Stimulated activated naive CD8-positive, alpha-beta T cell treated with anti-CD3 and anti-CD28 coated beads, Interleukin-15, Interleukin-2, amounts not matched to agents 100 ng/mL and 50 ng/mL, for 24 hours (primary cell): ENCODE results near the gene DDX50.
"Not testable (repeated sequence)": the region's sequence is repeated elsewhere in the genome, so short reads cannot be mapped to it uniquely, and the experiment has no call there.

Experiments
- H3K27ac Mint-ChIP-seq: one replicate; pipeline ENCODE4 v1.8.0; 2021; ENCODE audit warnings: mild to moderate bottlenecking, mixed read lengths
- H3K27me3 Mint-ChIP-seq: one replicate; pipeline ENCODE4 v1.8.0; 2021; ENCODE audit warnings: mixed read lengths
- H3K36me3 Mint-ChIP-seq: one replicate; pipeline ENCODE4 v1.8.0; 2021; ENCODE audit warnings: low read depth, mixed read lengths
- H3K4me1 Mint-ChIP-seq: one replicate; pipeline ENCODE4 v1.8.0; 2021; ENCODE audit warnings: low read depth, mixed read lengths
- H3K4me3 Mint-ChIP-seq: one replicate; pipeline ENCODE4 v1.8.0; 2021; ENCODE audit warnings: mild to moderate bottlenecking, mixed read lengths
- H3K9me3 Mint-ChIP-seq: one replicate; pipeline ENCODE4 v1.8.0; 2021; ENCODE audit warnings: mixed read lengths

The DDX50 gene, protein sequence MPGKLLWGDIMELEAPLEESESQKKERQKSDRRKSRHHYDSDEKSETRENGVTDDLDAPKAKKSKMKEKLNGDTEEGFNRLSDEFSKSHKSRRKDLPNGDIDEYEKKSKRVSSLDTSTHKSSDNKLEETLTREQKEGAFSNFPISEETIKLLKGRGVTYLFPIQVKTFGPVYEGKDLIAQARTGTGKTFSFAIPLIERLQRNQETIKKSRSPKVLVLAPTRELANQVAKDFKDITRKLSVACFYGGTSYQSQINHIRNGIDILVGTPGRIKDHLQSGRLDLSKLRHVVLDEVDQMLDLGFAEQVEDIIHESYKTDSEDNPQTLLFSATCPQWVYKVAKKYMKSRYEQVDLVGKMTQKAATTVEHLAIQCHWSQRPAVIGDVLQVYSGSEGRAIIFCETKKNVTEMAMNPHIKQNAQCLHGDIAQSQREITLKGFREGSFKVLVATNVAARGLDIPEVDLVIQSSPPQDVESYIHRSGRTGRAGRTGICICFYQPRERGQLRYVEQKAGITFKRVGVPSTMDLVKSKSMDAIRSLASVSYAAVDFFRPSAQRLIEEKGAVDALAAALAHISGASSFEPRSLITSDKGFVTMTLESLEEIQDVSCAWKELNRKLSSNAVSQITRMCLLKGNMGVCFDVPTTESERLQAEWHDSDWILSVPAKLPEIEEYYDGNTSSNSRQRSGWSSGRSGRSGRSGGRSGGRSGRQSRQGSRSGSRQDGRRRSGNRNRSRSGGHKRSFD

DNA sequence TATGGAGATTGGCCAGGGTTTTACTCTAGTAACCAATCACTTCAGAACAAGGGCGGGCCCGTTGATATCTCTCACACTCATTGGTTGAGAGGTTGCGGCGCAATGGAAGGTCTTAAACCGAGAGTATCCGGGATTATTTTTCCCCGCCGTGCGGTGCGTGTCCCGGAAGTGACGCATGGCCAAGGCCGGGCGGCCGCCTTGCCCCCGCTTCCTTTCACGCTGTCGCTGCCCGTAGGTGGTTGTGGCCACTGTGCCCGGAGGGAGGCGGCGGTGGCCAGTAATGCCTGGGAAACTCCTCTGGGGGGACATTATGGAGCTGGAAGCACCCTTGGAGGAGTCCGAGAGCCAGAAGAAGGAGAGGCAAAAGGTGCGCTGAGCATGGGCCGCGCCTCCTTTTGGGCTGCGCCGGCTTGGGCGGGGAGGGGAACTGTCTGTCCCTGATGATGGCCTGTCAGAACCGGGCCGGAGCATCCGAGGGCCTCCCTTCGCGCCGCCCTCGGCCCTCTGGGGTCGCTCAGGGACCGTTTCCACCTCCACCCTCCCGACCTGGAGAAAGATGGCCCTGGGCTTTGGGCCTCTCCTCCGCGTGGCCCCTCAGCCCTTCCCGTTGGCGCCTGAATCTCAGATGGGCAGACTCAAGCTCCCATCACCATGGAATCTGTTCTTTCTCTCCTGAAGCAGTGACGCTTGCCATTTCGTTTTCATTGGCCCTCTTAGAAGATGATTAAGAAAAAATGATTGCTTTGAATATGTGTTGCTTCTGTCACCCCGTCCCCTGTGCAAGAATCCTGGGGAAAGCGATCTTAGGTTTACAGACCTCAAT is at the start of gene DDX50:
DDX50 (plus strand) TSS at position 211 of the 823 bp plus-strand sequence; CDS start at position 281, 70 bp downstream.
- H3K4me1 Mint-ChIP-seq = peaks cover 49% of the 10 kb centered on the region
- peak within 1 kb of the TSS; percentile 98 for H3K4me3 Mint-ChIP-seq
- peak within 1 kb of the TSS; percentile 99 for H3K27ac Mint-ChIP-seq
- no peaks in the 10 kb centered on the region for H3K9me3 Mint-ChIP-seq
- H3K27me3 Mint-ChIP-seq = no peaks in the 10 kb centered on the region
- H3K36me3 Mint-ChIP-seq = peaks cover 29% of the 10 kb centered on the region

DNA sequence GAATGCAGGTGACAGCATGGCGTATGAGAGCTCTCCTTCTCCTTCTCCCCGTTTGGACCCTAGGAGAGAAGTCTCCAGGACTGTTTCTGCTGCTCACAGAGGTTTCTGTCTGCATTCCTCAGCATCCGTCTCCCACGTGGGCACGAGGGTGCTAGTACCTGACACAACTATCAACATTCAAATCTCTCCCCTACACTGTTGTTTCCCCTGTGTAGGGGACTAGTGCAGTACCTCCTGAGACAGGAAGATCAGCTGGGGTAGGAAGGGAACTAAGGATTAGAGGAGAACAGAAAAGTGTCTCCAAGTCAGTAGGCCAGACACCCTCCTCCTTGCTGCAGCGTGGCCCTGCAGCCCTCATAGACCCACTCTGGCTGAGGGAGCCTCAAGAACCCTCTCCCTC is 44.8 kb upstream of the DDX50 start:
- H3K27me3 Mint-ChIP-seq = no peaks in the 10 kb centered on the region
- no peaks in the 10 kb centered on the region for H3K4me1 Mint-ChIP-seq
- no peak overlapping the region for H3K4me3 Mint-ChIP-seq
- H3K27ac Mint-ChIP-seq = no peak overlapping the region
- no peaks in the 10 kb centered on the region for H3K9me3 Mint-ChIP-seq
- H3K36me3 Mint-ChIP-seq = peaks cover 4% of the 10 kb centered on the region

DNA sequence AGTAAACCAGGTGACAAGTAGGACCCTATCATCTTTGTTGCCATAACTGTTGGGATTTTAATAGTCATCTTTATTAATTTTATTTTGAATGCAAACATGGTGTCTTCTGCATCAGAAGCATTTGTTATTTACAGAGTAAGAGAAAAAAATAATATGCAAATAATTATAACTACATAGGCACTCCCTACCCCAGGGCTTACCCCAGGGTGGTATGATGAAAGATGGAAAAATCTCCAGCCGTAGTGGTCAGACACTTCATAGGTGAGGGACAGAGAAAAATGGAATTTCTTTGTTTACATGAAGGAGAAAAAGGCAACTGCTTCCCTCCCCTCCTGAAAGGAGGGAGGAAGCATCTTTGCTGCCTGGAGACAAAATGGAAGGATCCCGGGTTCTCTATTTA is 44.1 kb upstream of the DDX50 start:
- Mint-ChIP-seq H3K9me3 (no peaks in the 10 kb centered on the region), H3K27me3 (no peaks in the 10 kb centered on the region), H3K4me1 (no peaks in the 10 kb centered on the region), H3K4me3 (no peak overlapping the region), H3K27ac (no peak overlapping the region), H3K36me3 (peaks cover 4% of the 10 kb centered on the region)

DNA sequence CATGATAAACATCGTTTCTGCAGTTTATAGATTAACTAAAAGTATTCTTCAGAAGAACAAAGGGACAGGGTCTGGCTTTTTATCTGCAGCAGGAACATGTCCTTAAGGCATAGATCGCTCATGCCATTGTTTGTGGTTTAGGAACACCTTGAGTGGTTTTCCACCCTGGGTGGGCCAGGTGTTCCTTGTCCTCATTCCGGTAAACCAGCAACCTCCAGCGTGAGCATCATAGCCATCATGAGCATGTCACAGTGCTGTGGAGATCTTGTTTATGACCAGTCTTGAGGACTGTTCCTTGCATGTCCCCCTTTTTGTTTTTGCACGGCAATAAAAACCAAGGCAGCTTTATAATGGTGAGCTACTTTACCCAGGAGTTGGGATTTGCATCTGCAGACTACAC is 39.9 kb upstream of the DDX50 start:
- Mint-ChIP-seq H3K9me3 (peaks cover 10% of the 10 kb centered on the region), H3K27me3 (no peaks in the 10 kb centered on the region), H3K27ac (no peak overlapping the region), H3K36me3 (peaks cover 4% of the 10 kb centered on the region), H3K4me1 (no peaks in the 10 kb centered on the region), H3K4me3 (no peak overlapping the region)

DNA sequence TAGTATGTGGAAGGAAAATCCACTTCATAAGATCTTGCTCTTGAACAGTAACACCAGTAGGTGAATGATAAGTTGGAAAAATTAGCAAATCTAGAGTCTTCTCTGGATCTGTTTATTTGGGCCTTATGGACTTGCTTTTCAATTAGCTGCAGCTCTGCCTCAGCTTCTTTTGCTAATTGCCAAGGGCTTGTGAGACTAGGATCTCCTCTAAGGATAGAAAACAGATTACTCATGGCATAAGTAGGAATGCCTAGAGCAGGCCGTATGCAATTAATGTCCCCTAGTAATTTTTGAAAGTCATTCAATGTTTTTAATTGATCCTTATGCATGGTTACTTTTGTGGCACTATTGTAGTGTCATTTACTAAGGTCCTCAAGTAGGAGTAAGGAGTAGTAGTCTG is 36.5 kb upstream of the DDX50 start:
- peaks cover 4% of the 10 kb centered on the region for H3K36me3 Mint-ChIP-seq
- no peaks in the 10 kb centered on the region for H3K27me3 Mint-ChIP-seq
- no peak overlapping the region for H3K4me3 Mint-ChIP-seq
- H3K9me3 Mint-ChIP-seq = peaks cover 19% of the 10 kb centered on the region
- H3K4me1 Mint-ChIP-seq = no peaks in the 10 kb centered on the region
- H3K27ac Mint-ChIP-seq = no peak overlapping the region

DNA sequence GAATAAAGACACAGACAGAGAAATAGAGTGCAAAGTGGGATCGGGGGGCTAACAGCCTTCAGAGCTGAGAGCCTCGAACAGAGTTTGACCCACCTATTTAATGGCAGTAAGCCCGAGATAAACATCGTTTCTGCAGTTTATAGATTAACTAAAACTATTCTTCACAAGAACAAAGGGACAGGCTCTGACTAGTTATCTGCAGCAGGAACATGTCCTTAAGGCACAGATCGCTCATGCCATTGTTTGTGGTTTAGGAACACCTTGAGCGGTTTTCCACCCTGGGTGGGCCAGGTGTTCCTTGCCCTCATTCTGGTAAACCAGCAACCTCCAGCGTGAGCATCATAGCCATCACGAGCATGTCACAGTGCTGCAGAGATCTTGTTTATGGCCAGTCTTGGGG is 32.9 kb upstream of the DDX50 start:
- Mint-ChIP-seq H3K4me1 (peaks cover 11% of the 10 kb centered on the region), H3K9me3 (peaks cover 12% of the 10 kb centered on the region)
- not testable (repeated sequence) for H3K27ac Mint-ChIP-seq, H3K27me3 Mint-ChIP-seq, H3K36me3 Mint-ChIP-seq, H3K4me3 Mint-ChIP-seq

DNA sequence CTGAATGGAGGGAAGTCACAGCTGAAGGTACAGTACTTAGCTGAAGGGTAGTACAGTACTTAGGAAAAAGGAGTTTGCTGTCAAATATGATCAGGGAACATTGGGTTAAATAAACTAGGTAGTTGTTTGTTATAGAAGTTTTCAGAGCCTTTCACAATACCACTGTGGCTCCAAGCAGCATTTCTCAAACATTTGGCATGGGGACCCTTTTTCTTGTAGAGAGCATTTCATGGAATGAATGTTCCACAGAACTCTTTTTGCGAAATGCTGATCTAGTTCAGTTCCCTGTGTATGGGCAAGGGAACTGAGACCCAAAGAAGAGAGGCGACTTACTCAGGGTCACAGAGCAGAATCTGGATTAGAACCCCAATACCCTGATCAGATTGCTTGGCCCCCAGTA is 31.5 kb upstream of the DDX50 start:
- H3K27me3 Mint-ChIP-seq = no peaks in the 10 kb centered on the region
- no peak overlapping the region for H3K27ac Mint-ChIP-seq
- no peaks in the 10 kb centered on the region for H3K36me3 Mint-ChIP-seq
- H3K9me3 Mint-ChIP-seq = peaks cover 9% of the 10 kb centered on the region
- peaks cover 11% of the 10 kb centered on the region for H3K4me1 Mint-ChIP-seq
- no peak overlapping the region for H3K4me3 Mint-ChIP-seq

DNA sequence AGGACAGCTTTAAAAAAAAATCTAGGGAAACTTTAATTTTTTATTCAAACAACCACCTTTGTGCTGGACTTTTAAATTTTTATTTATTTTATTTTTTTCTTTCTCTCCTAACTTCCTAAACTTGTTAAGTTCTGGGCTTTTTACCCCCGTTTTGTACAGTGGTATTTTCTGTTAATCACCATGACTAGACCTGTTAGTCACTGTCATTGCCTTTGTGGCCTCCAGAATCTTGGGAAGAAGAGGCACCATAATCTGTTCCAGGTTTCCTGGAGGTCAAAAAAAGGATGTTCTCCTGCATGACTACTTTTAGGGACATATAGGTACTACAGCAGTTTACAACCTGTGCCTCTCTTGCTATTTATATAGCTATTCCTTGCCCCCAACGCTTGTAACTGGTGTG is 31.1 kb upstream of the DDX50 start:
- Mint-ChIP-seq H3K9me3 (peaks cover 8% of the 10 kb centered on the region), H3K4me3 (no peak overlapping the region), H3K27ac (no peak overlapping the region), H3K4me1 (peaks cover 11% of the 10 kb centered on the region), H3K27me3 (no peaks in the 10 kb centered on the region), H3K36me3 (no peaks in the 10 kb centered on the region)

DNA sequence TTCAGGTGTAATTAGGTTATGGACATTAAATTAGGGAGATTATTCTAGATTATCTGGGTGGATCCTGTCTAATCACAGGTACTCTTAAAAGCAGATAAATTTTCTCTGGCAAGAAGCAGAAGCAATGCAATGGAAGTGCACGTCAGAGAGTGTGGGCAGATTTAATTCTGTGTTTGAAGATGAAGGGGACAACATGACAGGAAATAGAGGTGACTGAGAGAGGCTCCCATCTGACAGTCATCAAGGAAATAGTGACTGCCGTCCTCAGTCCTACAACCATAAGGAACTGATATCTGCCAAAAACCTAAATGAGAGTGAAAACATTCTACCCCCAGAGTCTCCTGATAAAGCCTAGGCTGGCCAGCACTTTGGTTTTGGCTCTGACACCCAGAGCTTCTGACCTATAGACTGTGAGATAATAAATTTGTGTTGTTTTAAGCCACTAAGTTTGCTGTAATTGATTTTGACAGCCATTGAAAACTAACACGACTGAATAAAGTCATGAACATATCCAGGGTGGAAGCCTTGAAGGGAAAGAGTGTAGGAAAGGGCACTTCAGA is 30.5 kb upstream of the DDX50 start:
- Mint-ChIP-seq H3K27ac (peak overlapping the region; percentile 9), H3K4me3 (no peak overlapping the region)

DNA sequence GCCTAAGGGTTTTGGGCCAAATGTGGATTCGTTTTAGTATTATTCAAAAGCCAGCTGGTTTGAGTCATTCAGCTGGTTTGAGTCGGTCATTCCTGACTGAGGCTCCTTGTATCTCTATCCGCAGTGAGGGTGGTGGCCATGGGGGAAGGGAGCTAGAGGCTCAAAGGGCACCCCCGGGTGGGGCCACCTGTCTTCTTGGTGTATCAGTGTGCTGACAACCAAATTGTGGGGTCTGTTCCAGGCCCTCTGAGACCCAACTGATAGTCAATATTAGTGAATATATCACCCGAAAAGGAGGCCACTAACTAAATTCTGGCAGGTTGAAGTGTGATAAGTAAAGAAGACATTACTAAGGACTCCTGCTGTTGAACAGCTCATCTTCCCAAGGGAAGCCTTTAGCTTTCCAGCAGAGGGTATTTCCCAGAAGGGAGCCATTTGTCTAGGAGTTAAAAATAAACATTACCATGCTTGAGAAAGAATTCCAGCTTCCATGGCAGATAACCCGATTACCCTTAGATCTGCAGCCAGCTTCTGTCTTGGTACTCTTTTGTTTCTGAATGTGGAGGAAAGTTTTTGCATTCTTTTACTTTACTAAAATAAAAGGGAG is 29.9 kb upstream of the DDX50 start:
- Mint-ChIP-seq H3K27me3 (no peaks in the 10 kb centered on the region), H3K4me3 (no peak overlapping the region), H3K9me3 (peaks cover 8% of the 10 kb centered on the region), H3K36me3 (no peaks in the 10 kb centered on the region), H3K4me1 (peaks cover 11% of the 10 kb centered on the region), H3K27ac (peak overlapping the region; percentile 9)

More for the DNA sequence above, 30.5 kb upstream of the DDX50 start:
- no peaks in the 10 kb centered on the region for H3K36me3 Mint-ChIP-seq
- H3K4me1 Mint-ChIP-seq = peaks cover 11% of the 10 kb centered on the region
- peaks cover 8% of the 10 kb centered on the region for H3K9me3 Mint-ChIP-seq
- H3K27me3 Mint-ChIP-seq = no peaks in the 10 kb centered on the region

DNA sequence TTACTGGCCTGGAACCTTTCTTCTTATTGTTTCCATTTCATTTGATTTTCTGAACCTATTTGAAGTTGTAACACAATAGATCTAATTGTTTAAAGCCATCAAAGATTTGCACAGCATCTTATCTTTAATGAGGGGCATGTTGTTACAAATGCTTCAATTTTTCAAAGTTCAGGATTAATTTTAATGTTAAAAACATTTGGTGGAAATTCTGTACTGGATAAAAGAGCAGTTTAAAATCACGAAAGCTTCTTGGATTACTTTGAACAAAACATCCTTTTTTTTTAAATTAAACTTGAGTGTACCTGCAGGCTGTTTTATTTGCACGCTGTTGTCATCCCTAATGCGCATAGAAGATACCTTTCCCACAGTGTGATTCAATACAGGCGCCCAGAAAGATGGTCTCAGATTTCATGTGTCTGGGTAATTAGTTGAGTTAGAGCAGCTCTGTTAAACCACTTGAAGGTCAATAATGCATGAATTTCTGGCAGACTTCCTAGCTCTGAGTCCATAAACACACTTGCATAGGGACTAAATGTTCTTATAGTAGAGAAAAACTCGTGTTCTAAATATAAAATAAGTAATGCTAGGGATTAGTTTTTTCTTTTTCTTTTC is 29.3 kb upstream of the DDX50 start:
- Mint-ChIP-seq H3K27me3 (no peaks in the 10 kb centered on the region), H3K4me3 (no peak overlapping the region), H3K9me3 (peaks cover 8% of the 10 kb centered on the region), H3K36me3 (no peaks in the 10 kb centered on the region), H3K4me1 (peaks cover 11% of the 10 kb centered on the region), H3K27ac (no peak overlapping the region)

DNA sequence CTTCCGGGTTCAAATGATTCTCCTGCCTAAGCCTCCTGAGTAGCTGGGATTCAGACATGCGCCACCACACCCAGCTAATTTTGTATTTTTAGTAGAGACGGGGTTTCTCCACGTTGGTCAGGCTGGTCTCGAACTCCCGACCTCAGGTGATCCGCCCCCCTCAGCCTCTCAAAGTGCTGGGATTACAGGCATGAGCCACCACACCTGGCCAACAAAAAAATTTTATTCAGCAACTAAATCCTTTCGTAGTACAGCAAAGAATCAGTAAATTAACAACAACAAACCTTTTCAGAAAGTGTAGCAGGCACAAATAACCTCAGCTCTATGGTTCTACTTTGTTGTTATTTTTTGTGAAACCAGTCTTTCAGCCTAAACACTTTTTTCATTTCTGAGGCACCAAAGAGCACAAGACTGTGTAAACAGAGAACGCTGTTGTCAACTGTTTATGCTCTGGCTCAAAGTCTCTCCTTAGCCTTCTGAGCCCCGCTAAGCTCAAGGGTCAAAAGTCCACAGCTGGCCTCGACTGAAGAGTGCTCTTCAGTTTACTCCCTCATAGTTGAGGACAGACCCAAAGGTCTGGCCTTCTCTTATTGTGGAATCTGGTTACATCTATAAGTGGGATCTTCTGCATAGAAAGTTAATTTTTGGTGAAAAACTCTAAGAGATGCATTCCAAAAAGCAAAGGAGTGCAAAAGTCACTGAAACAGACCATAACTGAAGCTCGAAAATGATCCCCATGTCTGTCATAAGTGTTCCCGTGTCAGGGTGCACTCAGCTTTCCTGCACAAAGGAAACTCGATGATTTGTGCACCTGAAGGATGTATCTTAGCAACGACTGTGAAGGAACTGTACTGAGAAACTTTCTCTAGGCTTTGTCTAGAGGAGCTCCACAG is 24.6 kb upstream of the DDX50 start:
- no peaks in the 10 kb centered on the region for H3K27me3 Mint-ChIP-seq
- no peak overlapping the region for H3K27ac Mint-ChIP-seq
- no peak overlapping the region for H3K4me3 Mint-ChIP-seq
- H3K36me3 Mint-ChIP-seq = no peaks in the 10 kb centered on the region
- H3K4me1 Mint-ChIP-seq = no peaks in the 10 kb centered on the region
- no peaks in the 10 kb centered on the region for H3K9me3 Mint-ChIP-seq

DNA sequence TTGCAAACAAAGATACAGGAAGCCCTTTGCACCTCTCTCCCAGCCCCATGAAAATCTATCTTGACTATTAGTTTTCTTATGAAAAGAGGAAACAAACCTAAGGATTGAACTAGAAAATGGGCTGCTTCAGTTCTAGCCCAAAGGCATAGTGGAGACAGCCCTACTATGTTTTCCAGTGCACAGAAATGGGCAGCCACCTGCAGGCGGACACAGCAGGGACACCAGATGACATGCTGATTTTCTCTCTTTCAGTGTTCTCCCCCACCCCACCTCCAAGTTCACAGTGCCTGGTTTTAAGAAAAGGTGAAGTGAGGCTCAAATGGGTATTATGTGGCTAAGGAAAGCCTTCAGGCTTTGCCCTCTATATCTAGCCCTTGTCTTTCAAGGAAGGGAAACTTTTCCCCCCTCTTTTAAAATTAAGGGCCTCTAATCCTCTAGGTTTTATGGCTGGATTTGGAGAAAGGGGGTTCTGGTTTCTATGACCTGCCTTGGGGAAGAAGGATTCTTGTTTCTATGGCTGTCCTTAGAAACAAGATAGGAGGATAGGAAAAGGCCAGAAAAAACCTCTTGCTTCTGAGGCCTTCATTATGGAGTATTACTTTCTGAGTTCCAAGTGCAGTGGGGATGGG is 23.5 kb upstream of the DDX50 start:
- H3K9me3 Mint-ChIP-seq = no peaks in the 10 kb centered on the region
- H3K4me3 Mint-ChIP-seq = no peak overlapping the region

More for the DNA sequence above, 23.5 kb upstream of the DDX50 start:
- Mint-ChIP-seq H3K27ac (no peak overlapping the region), H3K4me1 (no peaks in the 10 kb centered on the region), H3K36me3 (no peaks in the 10 kb centered on the region), H3K27me3 (no peaks in the 10 kb centered on the region)
